ENCODE measurements around the gene TEX36. TPM values are rescaled to one million over a fixed set of nuclear protein-coding genes. Genes with fewer than 3 reads are reported as not detected.

Gene TEX36
- total and polyA plus RNA-seq, 4 donors: not detected

DNA sequence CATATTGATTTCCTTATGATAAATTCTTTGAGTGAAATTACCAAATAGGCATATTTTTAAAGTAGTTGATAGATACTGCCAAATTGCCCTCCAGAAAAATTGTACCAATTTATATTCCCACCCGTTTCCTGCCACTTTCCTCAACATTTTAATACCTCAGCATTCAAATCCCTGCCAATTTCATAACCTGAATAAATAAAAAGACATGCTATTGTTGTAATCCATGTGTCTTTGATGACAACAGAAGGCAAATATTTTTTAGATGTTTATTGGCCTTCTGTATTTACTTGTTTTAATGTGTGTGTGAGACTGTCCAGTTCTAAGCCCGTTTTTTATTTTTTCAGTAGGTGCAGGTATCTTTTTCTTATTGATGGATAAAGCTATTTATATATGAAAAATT is 71.7 kb downstream of the TEX36 start:
- TF ChIP-seq, protein P1, sequence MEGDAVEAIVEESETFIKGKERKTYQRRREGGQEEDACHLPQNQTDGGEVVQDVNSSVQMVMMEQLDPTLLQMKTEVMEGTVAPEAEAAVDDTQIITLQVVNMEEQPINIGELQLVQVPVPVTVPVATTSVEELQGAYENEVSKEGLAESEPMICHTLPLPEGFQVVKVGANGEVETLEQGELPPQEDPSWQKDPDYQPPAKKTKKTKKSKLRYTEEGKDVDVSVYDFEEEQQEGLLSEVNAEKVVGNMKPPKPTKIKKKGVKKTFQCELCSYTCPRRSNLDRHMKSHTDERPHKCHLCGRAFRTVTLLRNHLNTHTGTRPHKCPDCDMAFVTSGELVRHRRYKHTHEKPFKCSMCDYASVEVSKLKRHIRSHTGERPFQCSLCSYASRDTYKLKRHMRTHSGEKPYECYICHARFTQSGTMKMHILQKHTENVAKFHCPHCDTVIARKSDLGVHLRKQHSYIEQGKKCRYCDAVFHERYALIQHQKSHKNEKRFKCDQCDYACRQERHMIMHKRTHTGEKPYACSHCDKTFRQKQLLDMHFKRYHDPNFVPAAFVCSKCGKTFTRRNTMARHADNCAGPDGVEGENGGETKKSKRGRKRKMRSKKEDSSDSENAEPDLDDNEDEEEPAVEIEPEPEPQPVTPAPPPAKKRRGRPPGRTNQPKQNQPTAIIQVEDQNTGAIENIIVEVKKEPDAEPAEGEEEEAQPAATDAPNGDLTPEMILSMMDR (IDR thresholded peaks at IDR 0.05; ENCODE audit: control extremely low read depth, extremely low read depth): no peak
- Histone ChIP-seq H3K36me3 (ENCODE audit: control insufficient read depth in 4 of 4, insufficient read depth in 4 of 4, low read length in 4 of 4) (no peaks in the 10 kb centered on the region), H3K4me1 (ENCODE audit: control insufficient read depth in 5 of 5, insufficient read depth in 5 of 5, low read length in 5 of 5) (no peaks in the 10 kb centered on the region), H3K9ac (ENCODE audit: insufficient read depth in 1 of 2, low read length in 2 of 2) (no peak overlapping the region), H3K4me3 (no peak overlapping the region), H3K27ac (ENCODE audit: low read depth in 1 of 2, low read length in 1 of 2) (no peak overlapping the region), H3K9me3 (ENCODE audit: control insufficient read depth in 4 of 4, insufficient read depth in 3 of 4, low read length in 3 of 4) (peaks cover 0 to 1% (median 0%) of the 10 kb centered on the region in 4 donors), H3K27me3 (ENCODE audit: control insufficient read depth in 3 of 3, insufficient read depth in 3 of 3, low read length in 2 of 3) (no peaks in the 10 kb centered on the region)
- WGBS, 2 donors: 66 to 79% methylated on average over 2 of the region's 2 CpGs
- ATAC-seq (ENCODE audit: insufficient read depth, low FRiP score) (no peak), DNase-seq (no peak)

DNA sequence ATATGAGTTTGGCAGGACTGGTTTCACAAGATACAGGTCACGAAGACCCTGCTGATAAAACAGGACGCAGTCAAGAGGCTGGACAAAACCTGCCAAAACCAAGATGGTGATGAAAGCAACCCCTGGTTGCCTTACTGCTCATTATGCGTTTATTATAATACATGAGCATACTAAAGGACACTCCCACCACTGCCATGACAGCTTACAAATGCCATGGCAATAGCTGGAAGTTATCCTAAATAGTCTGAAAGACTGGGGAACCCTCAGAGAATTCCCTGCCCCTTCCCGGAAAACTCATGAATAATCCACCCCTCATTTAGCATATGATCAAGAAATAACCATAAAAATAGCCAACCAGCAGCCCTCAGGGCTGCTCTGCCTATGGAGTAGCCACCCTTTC is 73.1 kb downstream of the TEX36 start:
- Histone ChIP-seq H3K27ac (ENCODE audit: low read depth in 1 of 2, low read length in 1 of 2) (no peak overlapping the region), H3K4me1 (ENCODE audit: control insufficient read depth in 5 of 5, insufficient read depth in 5 of 5, low read length in 5 of 5) (no peaks in the 10 kb centered on the region), H3K36me3 (ENCODE audit: control insufficient read depth in 4 of 4, insufficient read depth in 4 of 4, low read length in 4 of 4) (no peaks in the 10 kb centered on the region), H3K9ac (ENCODE audit: insufficient read depth in 1 of 2, low read length in 2 of 2) (no peak overlapping the region), H3K27me3 (ENCODE audit: control insufficient read depth in 3 of 3, insufficient read depth in 3 of 3, low read length in 2 of 3) (no peaks in the 10 kb centered on the region), H3K4me3 (no peak overlapping the region), H3K9me3 (ENCODE audit: control insufficient read depth in 4 of 4, insufficient read depth in 3 of 4, low read length in 3 of 4) (peaks cover 0 to 1% (median 0%) of the 10 kb centered on the region in 4 donors)
- WGBS, 2 donors: 90 to 91% methylated on average over 4 of the region's 4 CpGs
- no peak for DNase-seq
- TF ChIP-seq, protein P1 (IDR thresholded peaks at IDR 0.05; ENCODE audit: control extremely low read depth, extremely low read depth): no peak
- ATAC-seq (ENCODE audit: insufficient read depth, low FRiP score): no peak

DNA sequence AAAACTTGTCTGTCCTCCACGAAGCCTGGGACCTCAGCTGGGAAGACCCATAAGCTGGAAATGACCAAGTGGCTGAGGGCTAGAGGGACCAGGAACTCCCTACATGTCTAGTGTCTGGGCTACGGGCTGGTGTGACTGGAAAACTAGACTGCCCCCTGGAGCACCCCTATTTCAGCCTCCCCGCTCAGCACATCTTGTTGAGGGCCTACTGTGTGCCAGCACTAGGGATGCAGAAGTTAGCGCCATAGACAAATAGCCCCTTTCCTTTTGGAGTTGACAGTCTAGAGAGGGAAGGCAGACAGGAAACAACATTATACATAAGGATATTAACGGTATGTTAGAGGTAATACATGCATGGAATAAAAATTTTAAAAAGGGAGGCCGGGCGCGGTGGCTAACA is 74.5 kb downstream of the TEX36 start:
- Histone ChIP-seq H3K9me3 (ENCODE audit: control insufficient read depth in 4 of 4, insufficient read depth in 3 of 4, low read length in 3 of 4) (peaks cover 0 to 1% (median 0%) of the 10 kb centered on the region in 4 donors), H3K27me3 (ENCODE audit: control insufficient read depth in 3 of 3, insufficient read depth in 3 of 3, low read length in 2 of 3) (no peaks in the 10 kb centered on the region), H3K9ac (ENCODE audit: insufficient read depth in 1 of 2, low read length in 2 of 2) (no peak overlapping the region), H3K4me1 (ENCODE audit: control insufficient read depth in 5 of 5, insufficient read depth in 5 of 5, low read length in 5 of 5) (no peaks in the 10 kb centered on the region), H3K36me3 (ENCODE audit: control insufficient read depth in 4 of 4, insufficient read depth in 4 of 4, low read length in 4 of 4) (no peaks in the 10 kb centered on the region), H3K27ac (ENCODE audit: low read depth in 1 of 2, low read length in 1 of 2) (no peak overlapping the region), H3K4me3 (no peak overlapping the region)
- TF ChIP-seq, protein P1 (IDR thresholded peaks at IDR 0.05; ENCODE audit: control extremely low read depth, extremely low read depth): no peak
- ATAC-seq (ENCODE audit: insufficient read depth, low FRiP score): no peak
- 91 to 94% methylated on average over 8 of the region's 8 CpGs for WGBS, 2 donors
- no peak for DNase-seq

DNA sequence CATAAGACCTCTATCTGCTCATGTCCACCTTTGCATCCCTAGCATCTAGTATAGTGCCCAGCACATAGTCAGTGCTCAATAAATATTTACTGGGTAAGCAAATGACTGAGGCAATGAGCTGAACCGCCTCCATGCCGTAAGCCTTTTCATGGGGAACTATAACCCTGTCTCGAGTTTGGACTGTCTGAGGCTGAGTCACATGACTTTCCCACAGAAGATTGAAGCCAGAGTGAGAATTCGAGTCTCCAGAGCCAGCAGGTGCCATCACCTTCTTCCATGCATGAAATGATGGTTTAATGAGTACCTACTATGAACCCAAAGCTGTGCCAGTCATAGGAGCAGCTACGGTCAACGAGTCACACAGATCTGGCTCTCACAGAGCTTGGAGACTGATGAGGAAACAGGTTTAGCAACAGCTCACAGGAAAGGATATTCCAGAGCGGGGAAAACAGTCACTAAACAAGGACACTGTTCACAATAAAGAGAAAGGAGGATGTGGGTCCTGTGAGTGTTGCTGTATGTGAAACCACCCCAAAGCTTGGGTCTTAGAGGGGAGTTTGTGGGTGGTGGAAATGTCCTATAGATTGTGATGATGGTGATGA is 75.2 kb downstream of the TEX36 start:
- no peaks in the 10 kb centered on the region for H3K27me3 ChIP-seq (ENCODE audit: control insufficient read depth in 3 of 3, insufficient read depth in 3 of 3, low read length in 2 of 3)
- DNase-seq (no peak), ATAC-seq (ENCODE audit: insufficient read depth, low FRiP score) (no peak)
- H3K9ac ChIP-seq (ENCODE audit: insufficient read depth in 1 of 2, low read length in 2 of 2): no peak overlapping the region
- H3K27ac ChIP-seq (ENCODE audit: low read depth in 1 of 2, low read length in 1 of 2): no peak overlapping the region
- H3K36me3 ChIP-seq (ENCODE audit: control insufficient read depth in 4 of 4, insufficient read depth in 4 of 4, low read length in 4 of 4): no peaks in the 10 kb centered on the region
- TF ChIP-seq, protein P1 (IDR thresholded peaks at IDR 0.05; ENCODE audit: control extremely low read depth, extremely low read depth): no peak
- 82 to 86% methylated on average over 7 of the region's 7 CpGs for WGBS, 2 donors
- no peaks in the 10 kb centered on the region for H3K9me3 ChIP-seq (ENCODE audit: control insufficient read depth in 4 of 4, insufficient read depth in 3 of 4, low read length in 3 of 4)
- no peak overlapping the region for H3K4me3 ChIP-seq
- H3K4me1 ChIP-seq (ENCODE audit: control insufficient read depth in 5 of 5, insufficient read depth in 5 of 5, low read length in 5 of 5): no peaks in the 10 kb centered on the region

Data from lung (tissue), 12 donors.